Stimulated activated CD4-positive, alpha-beta T cell treated with anti-CD3 and anti-CD28 coated beads, Interleukin-4, amount 100 ng/mL, for 24 hours (primary cell): Measurements from ENCODE around the gene C16orf74.

Experiments used
- DNase-seq: peaks from one replicate; pipeline ENCODE4 v3.0.0-alpha.2; 2020

The C16orf74 gene

GRCh38 chr16:85746460-85747215, 4.3 kb downstream of the C16orf74 start:
- DNase-seq, result no peak

DNA sequence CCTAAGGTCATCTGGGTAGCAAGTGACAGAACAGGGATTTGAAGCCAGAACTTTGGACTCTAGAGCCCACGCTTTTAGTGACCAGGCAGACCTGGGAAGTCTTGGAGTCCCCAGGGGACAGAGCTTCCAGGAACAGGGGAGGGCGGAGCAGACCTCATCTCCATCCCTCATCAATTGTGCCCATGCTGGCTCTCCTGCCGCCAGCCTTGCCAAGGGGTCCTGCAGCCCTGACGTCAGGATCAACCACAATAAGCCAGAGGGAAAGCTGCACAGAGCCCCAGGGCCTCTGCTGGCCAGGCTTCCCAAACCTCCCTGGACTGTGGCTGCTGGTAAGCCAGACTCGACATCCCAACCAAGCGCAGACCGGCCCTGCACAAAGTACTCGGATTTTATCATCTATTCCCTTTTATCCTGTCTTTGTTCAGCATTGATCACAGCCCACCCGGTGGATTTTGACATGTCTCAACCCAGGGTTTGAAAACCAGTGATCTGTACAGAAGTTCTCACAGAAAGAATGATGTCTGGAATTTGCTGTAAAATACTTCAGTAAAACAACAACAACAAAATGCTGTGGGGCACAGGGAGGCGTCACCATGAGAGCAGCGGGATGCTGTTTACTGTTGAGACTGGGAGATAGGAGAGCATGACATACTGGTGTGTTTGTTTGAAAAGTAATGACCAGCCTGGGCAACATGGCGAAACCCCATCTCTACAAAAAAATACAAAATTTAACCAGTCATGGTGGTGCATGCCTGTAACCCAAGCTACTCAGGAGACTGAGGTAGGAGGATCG, 11.8 kb downstream of the C16orf74 start:
- DNase-seq, result no peak

DNA sequence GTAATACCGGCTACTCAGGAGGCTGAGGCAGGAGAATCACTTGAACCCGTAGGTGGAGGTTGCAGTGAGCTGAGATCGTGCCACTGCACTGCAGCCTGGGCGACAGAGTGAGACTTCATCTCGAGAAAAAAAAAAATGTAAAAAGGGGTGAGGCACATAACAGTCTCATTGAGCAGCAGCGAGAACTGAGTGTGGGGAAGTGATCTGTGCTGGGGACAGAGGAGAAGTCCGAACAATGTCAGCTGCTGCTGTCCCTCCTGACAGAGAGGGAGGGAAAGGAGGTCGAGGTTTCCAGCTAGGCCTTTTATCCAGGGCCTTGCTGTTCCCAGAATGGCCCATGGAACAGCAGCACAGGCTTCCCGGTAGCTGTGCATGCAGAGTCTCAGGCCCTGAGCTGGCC, 14.0 kb downstream of the C16orf74 start:
- DNase-seq, result no peak

- DNase-seq, result no peak
These were observed 14.9 kb downstream of the C16orf74 start for GRCh38 chr16:85735946-85736345.

GRCh38 chr16:85735225-85735635, 15.7 kb downstream of the C16orf74 start:
- peak; percentile 26 for DNase-seq

- no peak for DNase-seq
These were observed 16.4 kb downstream of the C16orf74 start for GRCh38 chr16:85734311-85735017.

- no peak for DNase-seq
These were observed 17.1 kb downstream of the C16orf74 start for GRCh38 chr16:85733839-85734170.

GRCh38 chr16:85733155-85733838, 17.6 kb downstream of the C16orf74 start:
- DNase-seq, result no peak

GRCh38 chr16:85731179-85731578, 19.7 kb downstream of the C16orf74 start:
- DNase-seq, result no peak

DNA sequence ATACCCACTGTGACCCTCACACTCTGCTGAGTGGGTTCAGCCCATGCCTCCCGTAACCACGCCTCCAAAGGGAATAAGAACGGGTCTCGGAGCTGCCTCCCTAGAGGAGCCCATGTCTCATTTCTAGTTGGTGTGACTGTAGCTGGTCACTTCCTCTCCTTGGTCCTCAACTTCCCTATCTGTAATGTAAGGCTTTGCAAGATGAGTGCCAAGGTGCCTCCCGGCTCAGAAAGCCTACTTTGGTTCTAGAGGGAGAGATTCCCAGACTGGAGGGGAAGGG, 20.8 kb downstream of the C16orf74 start:
- no peak for DNase-seq

DNA sequence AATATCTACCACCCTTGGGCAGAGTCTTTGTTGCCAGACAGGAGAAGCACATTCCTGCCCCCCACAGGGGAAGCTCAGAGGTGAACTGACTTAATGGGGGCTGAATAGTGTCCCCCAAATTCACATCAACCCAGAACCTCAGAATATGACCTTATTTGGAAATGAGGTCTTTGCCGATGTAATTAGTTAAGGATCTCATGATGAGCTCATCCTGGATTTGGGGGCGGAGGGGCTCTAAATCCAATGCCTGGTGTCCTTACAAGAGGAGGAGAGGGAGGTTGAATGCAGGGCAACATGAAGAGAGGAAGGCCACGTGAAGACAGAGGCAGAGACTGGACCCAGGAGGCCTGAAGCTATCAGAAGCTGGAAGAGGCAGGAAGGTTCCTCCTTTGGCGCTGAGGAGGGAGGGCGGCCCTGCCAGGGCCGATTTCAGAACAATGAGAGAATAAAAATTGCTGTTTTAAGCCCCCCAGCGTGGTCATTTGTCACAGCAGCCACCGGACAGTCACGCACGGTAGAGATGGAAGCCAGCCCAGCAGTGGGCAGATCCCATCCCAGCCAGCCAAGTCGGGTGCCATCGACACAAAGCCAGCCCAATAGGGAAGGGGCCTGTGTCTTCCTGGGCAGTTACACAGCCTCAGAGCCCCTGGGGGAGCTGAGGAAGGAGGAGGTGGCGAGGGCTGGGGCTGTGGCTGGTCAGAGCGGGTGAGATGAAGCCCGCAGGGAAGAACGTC, 21.3 kb downstream of the C16orf74 start:
- no peak for DNase-seq

- no peak for DNase-seq
These were observed 22.0 kb downstream of the C16orf74 start for GRCh38 chr16:85728879-85729278.

GRCh38 chr16:85724936-85725335, 26.0 kb downstream of the C16orf74 start:
- no peak for DNase-seq

DNA sequence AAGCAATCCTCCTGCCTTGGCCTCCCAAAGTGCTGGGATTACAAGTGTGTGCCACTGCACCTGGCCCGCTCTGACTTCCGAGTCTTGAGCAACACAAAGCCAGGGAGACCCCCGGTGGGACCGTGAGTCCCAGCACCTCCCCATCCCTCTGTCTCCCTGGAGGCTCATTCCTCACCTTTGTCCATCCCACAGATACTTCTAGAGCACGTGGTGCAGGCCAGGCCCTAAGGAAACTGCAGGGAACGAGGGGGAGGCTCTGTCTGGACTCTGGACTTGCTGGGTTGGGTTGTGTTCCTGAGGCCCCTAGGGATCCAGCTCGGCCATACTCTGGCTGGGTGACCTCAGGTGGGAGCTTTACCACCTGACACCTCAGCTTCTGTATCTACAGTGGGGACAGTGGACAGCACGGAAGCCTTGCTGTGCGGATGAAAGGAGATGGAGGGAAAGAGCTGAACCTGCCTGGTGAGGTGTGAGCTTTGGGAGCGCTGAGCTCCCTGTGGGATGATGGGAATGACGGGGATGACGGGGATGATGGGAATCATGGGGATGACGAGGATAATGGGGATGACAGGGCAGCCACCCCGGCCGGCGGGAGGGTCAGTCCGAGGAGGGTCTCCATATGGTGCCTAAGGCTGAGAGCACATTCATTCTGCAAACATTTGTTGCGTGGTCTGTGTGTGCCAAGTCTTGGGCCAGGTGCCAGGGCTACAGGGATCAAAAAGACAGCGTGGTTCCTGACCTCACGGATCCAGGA, 26.6 kb downstream of the C16orf74 start:
- DNase-seq, result no peak

DNA sequence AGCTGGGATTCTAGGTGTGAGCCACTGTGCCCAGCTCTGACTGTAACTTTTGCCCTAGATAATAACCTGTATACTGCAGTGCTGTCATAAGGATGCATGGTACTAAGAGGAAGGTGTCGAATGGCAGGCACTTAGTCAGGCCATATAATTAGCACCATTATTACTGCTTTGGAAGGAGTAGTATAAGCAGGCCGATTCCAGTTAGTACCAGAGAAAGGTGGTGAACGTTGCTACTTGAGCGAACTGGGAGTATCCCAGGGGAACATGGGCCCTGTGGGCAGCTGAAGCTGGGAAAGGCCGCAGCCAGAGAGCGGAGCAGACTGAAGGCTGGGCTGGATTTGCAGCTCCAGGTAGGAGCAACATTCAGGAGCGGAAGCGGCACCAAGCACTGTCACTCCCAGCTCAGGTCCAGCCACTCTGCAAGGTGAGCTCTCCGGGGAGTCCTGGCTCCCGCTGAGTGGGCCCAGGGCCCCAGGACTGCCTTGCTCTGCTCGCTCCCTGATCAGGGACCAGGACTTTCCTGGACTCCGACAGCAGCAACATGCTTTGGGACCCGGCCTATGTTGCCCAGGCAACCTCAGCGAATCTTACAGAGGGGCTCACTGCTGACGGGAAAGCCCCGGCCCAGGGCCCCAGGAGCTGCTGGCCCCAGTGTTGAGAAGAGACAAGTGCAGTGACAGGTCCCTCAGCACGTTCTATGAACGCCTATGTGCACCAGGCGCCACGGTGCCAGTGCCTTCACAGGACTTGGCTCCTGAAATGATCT, 28.6 kb downstream of the C16orf74 start:
- no peak for DNase-seq

GRCh38 chr16:85720302-85720637, 30.6 kb downstream of the C16orf74 start:
- no peak for DNase-seq

GRCh38 chr16:85719605-85720301, 31.1 kb downstream of the C16orf74 start:
- no peak for DNase-seq

- no peak for DNase-seq
These were observed 32.2 kb downstream of the C16orf74 start for GRCh38 chr16:85718682-85719081.

- no peak for DNase-seq
These were observed 32.8 kb downstream of the C16orf74 start for GRCh38 chr16:85718153-85718477.

GRCh38 chr16:85717393-85718152, 33.3 kb downstream of the C16orf74 start:
- DNase-seq, result peak; percentile 71
